GM12872 (cell line): ENCODE measurements around the gene GNAL.

ENCODE experiments used
- TF ChIP-seq, protein P1 (sequence below): IDR thresholded peaks from 3 replicates; pipeline ENCODE4 v1.5.1; 2011; ENCODE audit warnings: low read depth, mild to moderate bottlenecking, low read length, moderate library complexity; ENCODE audit not compliant: insufficient read depth

GNAL gene

GRCh38 chr18:11665146-11665545 is 23.9 kb upstream of the GNAL start:
- TF ChIP-seq, protein P1, sequence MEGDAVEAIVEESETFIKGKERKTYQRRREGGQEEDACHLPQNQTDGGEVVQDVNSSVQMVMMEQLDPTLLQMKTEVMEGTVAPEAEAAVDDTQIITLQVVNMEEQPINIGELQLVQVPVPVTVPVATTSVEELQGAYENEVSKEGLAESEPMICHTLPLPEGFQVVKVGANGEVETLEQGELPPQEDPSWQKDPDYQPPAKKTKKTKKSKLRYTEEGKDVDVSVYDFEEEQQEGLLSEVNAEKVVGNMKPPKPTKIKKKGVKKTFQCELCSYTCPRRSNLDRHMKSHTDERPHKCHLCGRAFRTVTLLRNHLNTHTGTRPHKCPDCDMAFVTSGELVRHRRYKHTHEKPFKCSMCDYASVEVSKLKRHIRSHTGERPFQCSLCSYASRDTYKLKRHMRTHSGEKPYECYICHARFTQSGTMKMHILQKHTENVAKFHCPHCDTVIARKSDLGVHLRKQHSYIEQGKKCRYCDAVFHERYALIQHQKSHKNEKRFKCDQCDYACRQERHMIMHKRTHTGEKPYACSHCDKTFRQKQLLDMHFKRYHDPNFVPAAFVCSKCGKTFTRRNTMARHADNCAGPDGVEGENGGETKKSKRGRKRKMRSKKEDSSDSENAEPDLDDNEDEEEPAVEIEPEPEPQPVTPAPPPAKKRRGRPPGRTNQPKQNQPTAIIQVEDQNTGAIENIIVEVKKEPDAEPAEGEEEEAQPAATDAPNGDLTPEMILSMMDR, result no peak

- TF ChIP-seq, protein P1, result no peak
These were observed 23.5 kb upstream of the GNAL start for GRCh38 chr18:11665587-11665986.

GRCh38 chr18:11666176-11666575 is 22.9 kb upstream of the GNAL start:
- TF ChIP-seq, protein P1, result no peak

DNA sequence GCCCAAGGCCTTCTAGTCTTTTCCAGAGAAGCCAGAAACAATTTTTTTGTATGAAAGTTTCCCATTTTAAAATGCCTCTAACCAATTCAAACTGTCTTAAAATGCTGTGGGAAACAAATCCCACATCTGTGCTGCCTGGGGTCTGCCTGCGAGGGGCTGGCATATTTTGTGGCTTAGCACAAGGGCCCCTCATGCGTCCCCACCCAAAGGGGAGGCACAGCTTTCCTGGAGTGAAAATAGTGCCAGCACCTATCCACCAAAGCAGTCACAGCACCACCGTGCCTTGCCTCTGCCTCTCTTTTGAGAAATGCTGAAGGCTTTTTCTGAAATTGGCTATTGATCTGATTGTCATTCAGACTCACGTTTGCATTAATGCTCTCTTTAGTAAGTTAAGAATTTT is 22.2 kb upstream of the GNAL start:
- TF ChIP-seq, protein P1, result no peak

DNA sequence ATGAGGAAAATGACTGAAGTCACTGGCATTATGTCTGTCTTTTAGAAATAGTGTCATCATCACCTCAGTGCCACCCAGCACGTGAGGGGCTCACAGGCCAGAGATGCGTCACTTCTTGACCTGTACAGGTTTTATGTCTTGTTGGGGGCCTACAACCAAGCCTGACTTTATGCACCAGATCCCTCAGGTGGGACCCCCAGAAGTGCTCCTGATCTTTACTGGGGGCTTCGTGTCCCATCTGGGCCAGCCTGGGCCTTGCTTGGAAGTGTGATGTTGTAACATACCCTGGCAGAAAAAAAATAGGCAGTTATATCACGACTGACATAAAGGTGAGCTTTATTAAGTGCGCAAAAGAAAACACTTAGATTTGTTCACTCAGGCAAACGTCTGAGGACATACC is 21.5 kb upstream of the GNAL start:
- TF ChIP-seq, protein P1, result no peak

DNA sequence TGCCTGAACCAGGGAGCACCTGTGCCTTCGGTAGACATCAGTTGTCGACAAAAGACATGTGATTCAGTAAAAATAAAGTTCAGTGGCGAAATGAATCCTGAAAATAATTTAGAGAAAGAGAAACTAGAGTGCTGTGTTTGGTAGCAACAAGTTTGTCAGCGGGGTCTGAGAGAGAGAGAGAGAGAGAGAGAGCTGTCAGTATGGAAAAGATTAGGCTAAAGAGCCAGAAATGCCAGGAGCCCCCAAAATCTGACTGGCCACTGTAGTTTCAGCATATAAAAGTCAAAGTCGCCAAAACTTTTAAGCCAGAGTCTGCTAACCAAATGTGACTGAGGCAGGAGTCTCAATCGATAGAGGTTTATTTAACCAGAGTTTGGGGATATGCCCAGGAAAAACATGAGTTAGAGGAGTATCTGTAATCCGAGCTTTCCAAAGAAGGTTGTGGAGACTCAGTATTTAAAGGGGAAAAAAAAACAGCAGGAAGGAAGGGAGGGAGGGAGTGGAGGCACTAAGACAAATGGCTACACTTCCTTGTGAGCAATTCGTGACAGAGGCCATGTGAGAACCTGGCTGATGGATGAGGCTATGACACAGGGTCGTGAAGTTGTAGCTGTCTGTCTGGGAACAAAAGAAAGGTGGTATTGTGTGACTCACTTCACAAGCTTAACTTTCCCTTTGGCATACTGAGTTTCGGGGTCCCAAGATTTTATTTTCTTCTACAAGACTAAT is 20.5 kb upstream of the GNAL start:
- TF ChIP-seq, protein P1, result no peak

- TF ChIP-seq, protein P1, result no peak
These were observed 19.7 kb upstream of the GNAL start for GRCh38 chr18:11669271-11669947.
